Measurements from ENCODE around the gene BSPH1. TPM values are rescaled to one million over a fixed set of nuclear protein-coding genes. Genes with fewer than 3 reads are reported as not detected.

BSPH1 gene
- total RNA-seq, result not detected
- polyA plus RNA-seq, result not detected
- long read RNA-seq, donor 1, result 0 reads
- long read RNA-seq, donor 2, result 0 reads
- long read RNA-seq, donor 3, result 0 reads

- ATAC-seq (no peak), DNase-seq (no peak)
- no peak within 1 kb of the TSS for H3K4me3 ChIP-seq
- H3K4me1 ChIP-seq, result no peaks in the 10 kb centered on the region
- TF ChIP-seq POLR2A (IDR thresholded peaks at IDR 0.05), result no peak
- 54 to 62% (median 57%) methylated on average over 2 of the region's 2 CpGs for WGBS, 4 donors
- intact Hi-C loops (cut with DNase I), result no loop called here
- no peaks in the 10 kb centered on the region for H3K36me3 ChIP-seq
- H3K27me3 ChIP-seq, result peaks cover 0 to 42% (median 3%) of the 10 kb centered on the region in 9 donors
- H3K9me3 ChIP-seq, result no peaks in the 10 kb centered on the region
- no peak within 1 kb of the TSS for H3K27ac ChIP-seq
Observed at GRCh38 chr19:47992070-47992469, at the start of gene BSPH1. Gene BSPH1, minus strand, starts transcription at chr19:47992170. Its CDS starts 89 bp downstream, at chr19:47992081.

- WGBS, 4 donors, result 86 to 92% (median 89%) methylated on average over 2 of the region's 2 CpGs
- Histone ChIP-seq H3K9me3 (peaks cover 0 to 22% (median 10%) of the 10 kb centered on the region in 12 donors), H3K4me3 (no peak overlapping the region), H3K27me3 (peaks cover 0 to 12% (median 2%) of the 10 kb centered on the region in 9 donors), H3K27ac (no peak overlapping the region), H3K4me1 (no peaks in the 10 kb centered on the region), H3K36me3 (no peaks in the 10 kb centered on the region)
- intact Hi-C loops (cut with DNase I), result no loop called here
- DNase-seq (no peak), ATAC-seq (no peak)
- no peak for TF ChIP-seq CTCF (IDR thresholded peaks at IDR 0.05)
- TF ChIP-seq POLR2A (IDR thresholded peaks at IDR 0.05), result no peak
Observed at GRCh38 chr19:48036765-48037164, 44.8 kb upstream of the BSPH1 start.

GRCh38 chr19:48033604-48034003 lies 41.6 kb upstream of the BSPH1 start:
- no peak for DNase-seq
- H3K4me1 ChIP-seq, result no peaks in the 10 kb centered on the region
- no peak overlapping the region for H3K27ac ChIP-seq
- no peak for ATAC-seq
- no peak for TF ChIP-seq CTCF (IDR thresholded peaks at IDR 0.05)
- no peak for TF ChIP-seq POLR2A (IDR thresholded peaks at IDR 0.05)
- H3K9me3 ChIP-seq, result peaks cover 0 to 22% (median 10%) of the 10 kb centered on the region in 12 donors
- H3K4me3 ChIP-seq, result no peak overlapping the region
- H3K36me3 ChIP-seq, result no peaks in the 10 kb centered on the region
- intact Hi-C loops (cut with DNase I), result no loop called here
- WGBS, 4 donors, result 62 to 81% (median 73%) methylated on average over 5 of the region's 5 CpGs
- peaks cover 0 to 25% (median 3%) of the 10 kb centered on the region in 9 donors for H3K27me3 ChIP-seq

- DNase-seq (no peak), ATAC-seq (no peak)
- Histone ChIP-seq H3K27me3 (peaks cover 0 to 25% (median 3%) of the 10 kb centered on the region in 9 donors), H3K36me3 (no peaks in the 10 kb centered on the region), H3K9me3 (no peaks in the 10 kb centered on the region), H3K4me3 (no peak overlapping the region), H3K27ac (no peak overlapping the region), H3K4me1 (no peaks in the 10 kb centered on the region)
- no peak for TF ChIP-seq POLR2A (IDR thresholded peaks at IDR 0.05)
- no peak for TF ChIP-seq CTCF (IDR thresholded peaks at IDR 0.05)
- intact Hi-C loops (cut with DNase I), result no loop called here
- 58 to 64% (median 60%) methylated on average over 10 of the region's 10 CpGs for WGBS, 4 donors
Observed at GRCh38 chr19:48030073-48030472, 38.1 kb upstream of the BSPH1 start.

- H3K36me3 ChIP-seq, result no peaks in the 10 kb centered on the region
- DNase-seq (no peak), ATAC-seq (no peak)
- H3K27me3 ChIP-seq, result peaks cover 0 to 27% (median 3%) of the 10 kb centered on the region in 9 donors
- H3K9me3 ChIP-seq, result no peaks in the 10 kb centered on the region
- no peak overlapping the region for H3K4me3 ChIP-seq
- WGBS, 4 donors, result 72 to 78% (median 73%) methylated on average over 7 of the region's 7 CpGs
- intact Hi-C loops (cut with DNase I), result no loop called here
- H3K4me1 ChIP-seq, result no peaks in the 10 kb centered on the region
- no peak overlapping the region for H3K27ac ChIP-seq
- TF ChIP-seq CTCF (IDR thresholded peaks at IDR 0.05), result no peak
- TF ChIP-seq POLR2A (IDR thresholded peaks at IDR 0.05), result no peak
Observed at GRCh38 chr19:48029431-48029830, 37.5 kb upstream of the BSPH1 start.

Measured in heart left ventricle (tissue), 16 donors.